Activated CD4-positive, alpha-beta T cell treated with anti-CD3 and anti-CD28 coated beads for 1 hour (primary cell): Measurements from ENCODE around the gene CDH13.

ENCODE experiments used
- DNase-seq: peaks from one replicate; pipeline ENCODE4 v3.0.0-alpha.2; 2020

Gene CDH13

GRCh38 chr16:83397601-83398291, 771.0 kb downstream of the CDH13 start:
- DNase-seq, result no peak

DNA sequence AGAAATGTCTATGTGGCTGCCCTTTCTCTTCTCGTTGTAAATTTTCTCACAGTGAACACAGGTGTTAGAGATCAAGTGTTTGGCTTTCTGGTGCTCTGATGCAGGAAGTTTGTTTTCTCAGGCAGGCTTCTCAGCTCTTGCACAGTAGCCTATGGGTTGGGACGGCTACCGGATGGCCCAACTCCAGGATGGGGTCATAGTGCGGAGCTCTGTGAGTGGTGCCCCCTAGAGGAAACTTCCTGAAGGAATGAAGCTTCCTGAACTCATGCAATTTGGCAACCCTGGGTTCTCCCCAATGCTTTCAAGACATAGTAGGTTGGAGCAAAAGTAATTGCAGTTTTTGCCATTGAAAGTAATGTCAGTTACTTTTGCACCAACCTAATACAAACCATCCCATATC, 773.5 kb downstream of the CDH13 start:
- DNase-seq, result no peak

DNA sequence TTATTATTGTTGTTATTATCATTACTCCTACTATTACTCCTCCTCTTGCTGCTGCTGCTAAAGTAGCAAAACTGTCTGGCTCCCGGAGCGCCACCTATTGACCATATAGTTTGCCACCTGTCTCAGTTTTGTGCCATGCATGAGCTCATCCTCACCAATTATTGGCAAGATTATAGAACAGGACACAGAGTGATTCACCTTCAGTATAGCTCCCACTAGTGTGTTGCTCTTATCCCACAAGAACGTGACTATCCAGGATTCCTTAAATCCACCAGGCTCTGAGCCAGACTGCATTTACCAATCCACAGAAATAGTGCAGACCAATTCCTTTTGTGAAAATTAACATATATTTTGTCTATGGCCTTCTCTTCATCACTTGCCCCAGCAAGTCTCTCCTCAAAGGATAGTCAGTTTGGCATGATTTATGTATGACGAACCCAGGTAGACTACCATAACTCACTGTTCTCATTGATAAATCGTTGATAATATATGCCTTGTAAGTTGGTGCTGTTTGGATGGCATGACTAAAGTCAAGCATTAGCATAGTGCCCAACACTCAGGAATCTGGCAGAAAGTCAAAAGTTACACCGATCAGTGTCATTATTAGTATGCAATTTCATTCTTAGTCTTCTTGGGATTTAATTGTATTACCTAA, 775.5 kb downstream of the CDH13 start:
- no peak for DNase-seq

GRCh38 chr16:83402967-83403366, 776.2 kb downstream of the CDH13 start:
- no peak for DNase-seq

GRCh38 chr16:83403761-83404160, 777.0 kb downstream of the CDH13 start:
- DNase-seq, result no peak

GRCh38 chr16:83404261-83404660, 777.5 kb downstream of the CDH13 start:
- no peak for DNase-seq

GRCh38 chr16:83407928-83408327, 781.2 kb downstream of the CDH13 start:
- DNase-seq, result no peak

GRCh38 chr16:83409347-83409746, 782.6 kb downstream of the CDH13 start:
- no peak for DNase-seq

DNA sequence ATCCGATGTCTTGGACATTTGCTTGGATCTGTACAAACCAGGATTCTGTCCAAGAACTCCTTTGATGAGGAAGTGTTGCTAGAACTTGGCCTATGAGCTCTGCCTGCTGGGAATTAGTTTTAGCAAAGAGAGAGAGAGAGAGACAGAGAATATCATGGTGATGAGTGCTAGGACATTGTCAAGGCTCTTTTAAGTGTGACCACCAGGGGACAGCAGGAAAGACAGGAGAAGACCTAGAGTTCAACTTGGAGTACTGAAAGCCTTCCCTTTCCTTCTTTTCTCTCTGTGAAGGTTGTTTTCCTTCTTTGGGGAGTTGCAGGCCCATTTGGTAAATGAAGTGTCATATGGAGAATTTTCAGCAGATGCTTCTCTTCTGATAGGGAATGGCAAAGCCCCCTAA, 791.8 kb downstream of the CDH13 start:
- no peak for DNase-seq

- DNase-seq, result no peak
Observed at GRCh38 chr16:83420206-83420760, 793.5 kb downstream of the CDH13 start.

- DNase-seq, result no peak
Observed at GRCh38 chr16:83433201-83433600, 806.4 kb downstream of the CDH13 start.

DNA sequence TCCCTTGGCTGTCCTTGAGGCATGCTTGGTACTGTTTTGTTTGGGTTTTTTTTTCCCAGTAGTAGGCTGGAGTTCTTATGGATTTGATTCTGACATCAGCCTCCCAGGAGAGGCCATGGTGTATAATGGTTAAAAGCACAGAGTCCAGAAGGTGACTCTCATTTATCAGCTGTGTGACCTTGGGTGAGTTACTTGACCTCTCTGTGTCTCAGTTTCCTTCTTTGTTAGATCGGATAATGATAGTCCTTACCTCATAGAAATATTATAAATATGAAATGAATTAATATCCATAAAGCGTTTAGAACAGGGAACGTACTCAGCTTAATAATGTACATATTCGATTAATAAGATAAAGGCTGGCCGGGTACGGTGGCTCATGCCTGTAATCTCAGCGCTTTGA, 810.3 kb downstream of the CDH13 start:
- DNase-seq, result no peak

- DNase-seq, result no peak
Observed at GRCh38 chr16:83438326-83438725, 811.6 kb downstream of the CDH13 start.

- DNase-seq, result no peak
Observed at GRCh38 chr16:83439412-83439811, 812.6 kb downstream of the CDH13 start.

- DNase-seq, result no peak
Observed at GRCh38 chr16:83441517-83441916, 814.7 kb downstream of the CDH13 start.

DNA sequence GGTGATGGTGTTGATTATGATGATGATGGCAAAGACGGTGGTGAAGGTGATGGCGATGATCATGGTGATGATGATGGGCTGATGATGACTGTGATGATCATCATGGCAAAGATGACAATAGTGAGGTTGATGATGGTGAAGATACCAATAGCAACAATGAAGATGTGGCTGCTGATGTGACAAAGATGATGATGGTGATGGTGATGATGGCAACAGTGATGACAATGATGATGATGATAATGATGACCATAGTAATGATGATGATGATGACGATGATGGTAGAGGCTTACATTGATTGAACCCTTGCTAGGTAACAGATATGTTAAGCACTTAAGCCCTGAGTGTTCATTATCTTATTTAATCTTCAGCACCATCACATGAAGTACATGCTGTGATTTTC, 817.2 kb downstream of the CDH13 start:
- no peak for DNase-seq

DNA sequence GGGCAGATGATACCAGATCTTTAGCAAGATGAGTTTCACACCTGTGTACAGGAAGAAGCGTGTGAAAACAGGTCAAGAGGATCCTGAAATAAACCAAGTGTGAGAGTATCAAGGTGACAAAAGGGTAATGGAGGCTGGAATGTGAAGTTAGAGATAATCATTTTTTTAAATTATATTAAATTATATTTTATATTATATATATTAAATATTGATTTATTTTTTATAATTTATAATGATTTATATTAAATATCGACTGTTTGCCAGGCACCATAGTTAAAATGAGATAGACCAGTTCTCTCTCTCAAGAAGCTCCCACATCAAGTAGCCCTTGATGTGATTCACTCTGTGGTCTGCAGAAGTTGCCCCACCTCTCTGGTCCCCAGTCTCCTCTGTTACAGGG, 820.8 kb downstream of the CDH13 start:
- DNase-seq, result no peak

- DNase-seq, result no peak
Observed at GRCh38 chr16:83449861-83450260, 823.1 kb downstream of the CDH13 start.

DNA sequence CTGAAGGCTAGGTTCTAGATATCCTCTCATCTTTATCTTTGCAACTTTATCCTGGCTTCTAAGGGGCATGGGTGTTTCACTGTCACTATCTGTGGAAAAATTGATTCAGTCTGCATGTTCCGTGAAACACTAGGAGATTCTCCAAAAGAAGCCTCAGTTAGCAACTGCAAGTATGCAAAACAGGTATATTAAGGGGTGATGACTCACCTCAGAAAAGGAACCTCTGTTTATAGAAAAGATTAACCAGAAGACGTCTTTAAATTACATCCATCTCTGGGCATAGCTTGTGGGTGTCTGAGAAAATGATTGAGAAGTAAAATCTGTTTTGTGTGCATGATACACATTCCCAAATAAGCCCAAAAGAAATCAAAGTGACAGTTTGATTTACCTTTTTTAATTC, 827.2 kb downstream of the CDH13 start:
- DNase-seq, result no peak

DNA sequence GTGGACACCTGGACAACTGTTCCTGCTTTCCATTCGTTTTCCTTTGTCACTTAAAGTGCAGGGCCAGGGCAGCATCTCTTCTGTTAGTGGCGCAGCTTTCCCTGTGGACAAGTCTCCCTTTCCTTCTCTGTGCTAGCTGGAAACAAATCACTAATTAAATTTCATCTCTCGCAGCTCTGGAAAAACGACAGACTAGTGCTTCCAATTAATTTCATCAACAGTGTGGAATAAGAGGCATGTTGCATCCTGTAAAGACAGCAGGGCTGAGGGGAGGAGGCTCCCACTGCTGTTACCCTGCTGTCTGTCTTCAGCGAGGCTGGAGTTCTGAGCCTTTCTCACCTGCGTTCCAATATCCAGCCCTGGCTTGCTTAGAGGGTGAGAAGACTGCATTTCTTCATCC, 828.9 kb downstream of the CDH13 start:
- no peak for DNase-seq

GRCh38 chr16:83456934-83457333, 830.2 kb downstream of the CDH13 start:
- no peak for DNase-seq

DNA sequence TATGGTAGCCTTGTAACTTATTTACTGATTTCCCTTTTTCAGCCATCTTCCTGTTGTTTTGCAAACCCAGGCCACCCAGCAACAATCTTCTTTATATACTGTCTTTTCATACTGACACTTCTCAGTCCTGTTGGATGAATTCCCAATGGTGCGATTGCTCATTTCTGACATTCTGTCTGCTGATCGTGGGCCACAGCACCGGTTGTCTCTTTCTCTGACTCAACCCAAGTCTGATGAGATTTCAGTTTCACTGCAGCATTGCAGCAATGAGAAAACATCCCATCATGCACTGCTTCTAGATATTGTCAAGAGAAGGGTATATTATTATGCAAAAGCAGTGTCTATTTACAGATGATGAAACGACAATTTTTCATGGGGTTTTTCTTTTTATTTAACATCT, 831.8 kb downstream of the CDH13 start:
- DNase-seq, result no peak

- no peak for DNase-seq
Observed at GRCh38 chr16:83464991-83465390, 838.2 kb downstream of the CDH13 start.

DNA sequence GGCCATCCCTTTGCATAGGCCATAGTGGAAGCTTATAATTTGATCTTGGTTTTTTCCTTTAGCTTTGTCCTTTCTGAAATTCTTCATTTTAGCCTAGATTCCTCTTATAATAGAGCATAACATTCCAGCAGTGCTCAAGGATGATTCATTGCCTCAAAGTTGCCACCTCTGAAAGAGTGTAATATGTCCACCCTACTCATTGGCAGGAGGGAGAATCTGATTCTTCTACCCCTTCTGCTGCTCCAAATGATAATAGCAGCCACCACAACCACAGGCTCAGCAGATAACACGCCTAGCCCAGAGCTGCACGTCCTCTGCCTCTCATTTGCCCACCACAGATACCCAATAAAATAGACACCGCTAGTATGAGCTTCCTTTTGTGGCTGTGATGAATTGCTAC, 843.6 kb downstream of the CDH13 start:
- no peak for DNase-seq
